B cell (primary cell): ENCODE results near the gene MEA1. TPM values are rescaled to one million over a fixed set of nuclear protein-coding genes. Genes with fewer than 3 reads are reported as not detected.

ENCODE experiments used
- ATAC-seq: fragments of 200-7000 bp; cut with Tn5 transposase; one replicate; pipeline ENCODE4 v1.10.0; 2021; ENCODE audit warnings: low read depth, mild to moderate bottlenecking, moderate number of reproducible peaks, moderate library complexity
- CTCF ChIA-PET: fragments of 350-600 bp; sonication (Branson Sonifier 250); formaldehyde crosslinking; loops from one replicate; lab custom pipeline; 2021; ENCODE audit warnings: antibody characterized with exemption, inconsistent platforms; lab: Charles Lee
- POLR2A ChIA-PET: fragments of 350-600 bp; sonication (Branson Sonifier 250); formaldehyde crosslinking; loops from one replicate; lab custom pipeline; 2021; ENCODE audit warnings: antibody characterized with exemption; lab: Charles Lee
- DNase-seq: peaks from one replicate; pipeline ENCODE4 v3.0.0; 2013
- H2AFZ ChIP-seq: 2 replicates; pipeline ENCODE4 v1.6.1; 2012; ENCODE audit warnings: mild to moderate bottlenecking, low read depth, low read length; ENCODE audit not compliant: insufficient read depth, poor library complexity, severe bottlenecking
- H3K27ac ChIP-seq, 2 donors: 1 replicate in 1 of 2; 2 replicates in 1 of 2; pipeline ENCODE4 v1.5.1; 2012 to 2013; ENCODE audit warnings: low read length in 2 of 2, mild to moderate bottlenecking in 2 of 2, moderate library complexity in 1 of 2
- H3K27me3 ChIP-seq, 4 experiments: fragments of 200-600 bp in 1 of 4; sonication (generic) in 1 of 4; replicated peaks in 1 of 4; 1 replicate in 2 of 4; 2 replicates in 2 of 4; pipeline versions ENCODE4 v1.6.1 to v1.7.0; 2013 to 2016; ENCODE audit warnings: low read length in 3 of 4, mild to moderate bottlenecking in 2 of 4, mixed read lengths in 1 of 4, moderate library complexity in 1 of 4; ENCODE audit not compliant: insufficient read depth in 4 of 4, control insufficient read depth in 3 of 4; ENCODE audit errors: control extremely low read depth in 1 of 4
- H3K36me3 ChIP-seq, 2 experiments: replicated peaks in 1 of 2; 1 replicate in 1 of 2; 2 replicates in 1 of 2; pipeline versions ENCODE4 v1.6.1 to v1.7.1; 2013; ENCODE audit warnings: low read length in 1 of 2; ENCODE audit not compliant: insufficient read depth in 2 of 2, control insufficient read depth in 1 of 2; ENCODE audit errors: control extremely low read depth in 1 of 2, extremely low read depth in 1 of 2
- H3K4me1 ChIP-seq, 2 donors: fragments of 200-600 bp in 1 of 2; sonication (generic) in 1 of 2; 1 replicate in 1 of 2; 2 replicates in 1 of 2; pipeline versions ENCODE4 v1.5.1 to v1.6.1; 2013 to 2017; ENCODE audit warnings: low read length in 2 of 2; ENCODE audit not compliant: control insufficient read depth in 2 of 2, insufficient read depth in 2 of 2
- H3K4me2 ChIP-seq: replicated peaks from 2 replicates; pipeline ENCODE3; 2012; ENCODE audit warnings: mild to moderate bottlenecking, low read depth, low read length; ENCODE audit not compliant: poor library complexity, severe bottlenecking
- H3K4me3 ChIP-seq, 5 experiments: fragments of 200-600 bp in 1 of 5; sonication (generic) in 1 of 5; 1 replicate in 3 of 5; 2 replicates in 2 of 5; pipeline versions ENCODE4 v1.5.1 to v1.7.0; 2011 to 2016; ENCODE audit warnings: low read length in 4 of 5, mild to moderate bottlenecking in 4 of 5, low read depth in 2 of 5, control low read depth in 1 of 5, moderate library complexity in 1 of 5; ENCODE audit not compliant: insufficient read depth in 1 of 5; ENCODE audit errors: control extremely low read depth in 1 of 5, extremely low read depth in 1 of 5
- H3K79me2 ChIP-seq: fragments of 200-600 bp; sonication (generic); one replicate; pipeline ENCODE4 v1.6.0; 2016; ENCODE audit warnings: low read length; ENCODE audit not compliant: control insufficient read depth, insufficient read depth
- H3K9ac ChIP-seq: fragments of 200-600 bp; sonication (generic); 2 replicates; pipeline ENCODE4 v1.6.1; 2017; ENCODE audit warnings: mild to moderate bottlenecking, low read length, moderate library complexity
- H3K9me3 ChIP-seq, 3 donors: one replicate each; pipeline versions ENCODE4 v1.6.1 to v1.7.1; 2013; ENCODE audit warnings: low read length in 2 of 3; ENCODE audit not compliant: control insufficient read depth in 2 of 3, insufficient read depth in 1 of 3; ENCODE audit errors: control extremely low read depth in 1 of 3
- H4K20me1 ChIP-seq: 2 replicates; pipeline ENCODE4 v1.6.0; 2012; ENCODE audit warnings: mild to moderate bottlenecking, low read length; ENCODE audit not compliant: insufficient read depth, control insufficient read depth, poor library complexity, severe bottlenecking
- H3K27ac Mint-ChIP-seq: one replicate; pipeline ENCODE4 v1.8.0; 2021; ENCODE audit warnings: mixed read lengths
- H3K27me3 Mint-ChIP-seq: one replicate; pipeline ENCODE4 v1.8.0; 2021; ENCODE audit warnings: mixed read lengths
- H3K4me1 Mint-ChIP-seq: one replicate; pipeline ENCODE4 v1.8.0; 2021; ENCODE audit warnings: mixed read lengths
- H3K4me3 Mint-ChIP-seq: one replicate; pipeline ENCODE4 v1.8.0; 2021; ENCODE audit warnings: mixed read lengths
- H3K9me3 Mint-ChIP-seq: one replicate; pipeline ENCODE4 v1.8.0; 2022; ENCODE audit warnings: mixed read lengths; ENCODE audit not compliant: insufficient read depth
- EZH2 ChIP-seq: IDR thresholded peaks from 2 replicates; pipeline ENCODE4 v1.6.1; 2012; ENCODE audit warnings: borderline replicate concordance, low read depth, mild to moderate bottlenecking, moderate library complexity, low read length; ENCODE audit not compliant: insufficient read depth, poor library complexity, severe bottlenecking
- WGBS: methylation state at CpG from one replicate; pipeline ENCODE4 v1.1.5; 2013; ENCODE audit warnings: missing lambda C conversion rate; ENCODE audit not compliant: insufficient coverage; 5-methylcytosine and 5-hydroxymethylcytosine counted together
- intact Hi-C: fragments of 100-400 bp; cut with micrococcal nuclease; formaldehyde crosslinking; loops from one replicate; pipeline ENCODE4 v1.10.0; 2022
- polyA plus RNA-seq: library from polyadenylated mRNA; depleted of rRNA; stranded (reverse); fragments of >200 nt; gene quantifications from 2 replicates; pipeline ENCODE4 v1.2.3, GENCODE V29; 2012
- total RNA-seq, 2 donors: library from RNA; stranded (reverse); fragments of 120-200 nt in 1 of 2; gene quantifications; 1 replicate in 1 of 2; 2 replicates in 1 of 2; pipeline versions ENCODE4 v1.2.3 to v1.2.4, GENCODE V29; 2013 to 2022
- TF ChIP-seq, protein P1 (sequence below): fragments of 200-600 bp; IDR thresholded peaks from one replicate; pipeline ENCODE4 v1.8.0; 2022; ENCODE audit warnings: antibody characterized with exemption, mild to moderate bottlenecking

Gene MEA1
- total and polyA plus RNA-seq, 2 donors (not counting 1 experiment from before 2014, with no cell fraction given), result 35.7 to 36.7 TPM

DNA sequence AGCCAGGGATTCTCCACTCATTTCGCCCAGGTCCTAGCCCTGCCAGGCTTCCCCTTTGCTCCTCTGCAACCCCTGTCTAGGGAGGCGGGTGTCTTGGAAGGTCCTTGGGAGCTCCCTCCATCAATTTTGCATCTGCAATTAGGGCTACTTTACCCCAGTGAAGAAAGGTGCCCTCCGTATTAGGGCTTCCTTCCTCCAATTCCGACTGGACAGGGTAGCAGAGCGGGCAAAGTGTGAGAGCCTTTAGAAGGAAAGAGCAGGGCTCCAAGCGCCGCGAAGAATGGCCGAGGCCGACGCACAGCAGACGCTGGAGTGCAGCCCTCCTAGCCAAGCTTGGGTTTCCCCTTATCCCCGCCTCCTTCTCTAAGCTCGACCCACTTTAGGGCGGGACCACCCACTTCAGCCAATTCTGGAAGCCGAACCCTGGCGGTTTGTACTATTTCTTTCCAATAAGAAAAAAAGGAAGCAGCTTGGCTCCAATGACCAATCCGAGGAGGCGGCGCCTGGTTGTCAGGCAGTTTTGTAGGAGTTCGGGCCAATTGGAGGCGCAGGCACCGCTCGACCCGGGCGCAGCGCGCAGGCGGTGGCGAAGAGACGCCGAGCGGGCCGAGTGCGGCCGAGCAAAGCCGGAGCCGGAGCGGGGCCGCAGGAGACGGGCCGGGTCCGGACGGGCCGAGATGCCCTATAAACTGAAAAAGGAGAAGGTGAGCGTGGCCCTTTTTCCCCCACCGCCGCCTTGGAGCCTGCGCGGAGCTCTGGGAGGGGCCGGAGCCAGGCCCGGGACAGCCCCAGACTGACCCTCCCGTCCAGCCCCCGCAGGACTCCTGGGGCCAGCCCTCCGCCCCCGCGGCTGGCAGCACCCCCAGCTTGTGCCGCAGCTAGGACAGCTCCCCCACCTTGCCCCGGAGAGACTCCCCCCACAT, 29.5 kb downstream of the MEA1 start, which contains the start of gene PPP2R5D:
TSS of gene PPP2R5D (plus strand) at position 570 of the 923 bp plus-strand sequence. CDS start at position 678, 108 bp downstream.
- Mint-ChIP-seq H3K4me1 (peaks cover 49% of the 10 kb centered on the region), H3K9me3 (no peaks in the 10 kb centered on the region), H3K27me3 (no peaks in the 10 kb centered on the region), H3K27ac (peak within 1 kb of the TSS; percentile 95), H3K4me3 (peak within 1 kb of the TSS; percentile 89)
- POLR2A ChIA-PET, result interaction anchor here (0.5 to 2.2 kb wide), 12 partner anchors 13 to 534 kb away, joined by 3 to 36 read pairs (median 4); partner anchors contain the start of genes CNPY3, CUL7, KLHDC3 and MEA1
- Histone ChIP-seq H3K4me2 (peak within 1 kb of the TSS; percentile 79), H3K36me3 (peaks cover 0 to 12% of the 10 kb centered on the region in 2 experiments), H2AFZ (peak within 1 kb of the TSS; percentile 88), H3K27ac (peak within 1 kb of the TSS; percentile 74 to 86), H3K27me3 (no peaks in the 10 kb centered on the region), H3K9me3 (no peaks in the 10 kb centered on the region), H3K79me2 (peaks cover 68% of the 10 kb centered on the region), H4K20me1 (no peaks in the 10 kb centered on the region), H3K9ac (peak within 1 kb of the TSS; percentile 93), H3K4me1 (peaks cover 18 to 30% of the 10 kb centered on the region in 2 donors), H3K4me3 (peak within 1 kb of the TSS; percentile 54 to 96 (median 91))
- CTCF ChIA-PET, result interaction anchor here (0.7 to 1.8 kb wide), 7 partner anchors 20 to 437 kb away, joined by 3 to 8 read pairs (median 4); partner anchors contain the start of genes CNPY3, KLHDC3 and MEA1
- peak; percentile 98 for DNase-seq
- WGBS, result under 1% methylated on average over 52 of the region's 59 CpGs
- ATAC-seq, result peak; percentile 95
- intact Hi-C loops, result loop anchor here (1.0 kb wide), 3 partner anchors 30 to 187 kb away; partner anchors contain the start of genes CNPY3, KLHDC3 and SRF
- TF ChIP-seq, protein P1, sequence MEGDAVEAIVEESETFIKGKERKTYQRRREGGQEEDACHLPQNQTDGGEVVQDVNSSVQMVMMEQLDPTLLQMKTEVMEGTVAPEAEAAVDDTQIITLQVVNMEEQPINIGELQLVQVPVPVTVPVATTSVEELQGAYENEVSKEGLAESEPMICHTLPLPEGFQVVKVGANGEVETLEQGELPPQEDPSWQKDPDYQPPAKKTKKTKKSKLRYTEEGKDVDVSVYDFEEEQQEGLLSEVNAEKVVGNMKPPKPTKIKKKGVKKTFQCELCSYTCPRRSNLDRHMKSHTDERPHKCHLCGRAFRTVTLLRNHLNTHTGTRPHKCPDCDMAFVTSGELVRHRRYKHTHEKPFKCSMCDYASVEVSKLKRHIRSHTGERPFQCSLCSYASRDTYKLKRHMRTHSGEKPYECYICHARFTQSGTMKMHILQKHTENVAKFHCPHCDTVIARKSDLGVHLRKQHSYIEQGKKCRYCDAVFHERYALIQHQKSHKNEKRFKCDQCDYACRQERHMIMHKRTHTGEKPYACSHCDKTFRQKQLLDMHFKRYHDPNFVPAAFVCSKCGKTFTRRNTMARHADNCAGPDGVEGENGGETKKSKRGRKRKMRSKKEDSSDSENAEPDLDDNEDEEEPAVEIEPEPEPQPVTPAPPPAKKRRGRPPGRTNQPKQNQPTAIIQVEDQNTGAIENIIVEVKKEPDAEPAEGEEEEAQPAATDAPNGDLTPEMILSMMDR, result no peak
- no peak for TF ChIP-seq EZH2
